PC-3 (cell line): ENCODE measurements around the gene THTPA.

Source experiments
- CTCF ChIP-seq: fragments of 300-600 bp; sonication (generic); conservative IDR thresholded peaks from 2 replicates; pipeline ENCODE4 v1.5.1; 2017; ENCODE audit warnings: antibody characterized with exemption, low read depth, mild to moderate bottlenecking, low read length
- EZH2 ChIP-seq: fragments of 300-600 bp; sonication (generic); IDR thresholded peaks from one replicate; pipeline ENCODE4 v1.6.1; 2017; ENCODE audit warnings: antibody characterized with exemption, mild to moderate bottlenecking, low read length; ENCODE audit not compliant: unreplicated experiment
- EZH2phosphoT487 ChIP-seq: fragments of 300-600 bp; sonication (generic); IDR thresholded peaks from 2 replicates; pipeline ENCODE4 v1.6.1; 2018; ENCODE audit warnings: mild to moderate bottlenecking, antibody characterized with exemption, low read length, borderline replicate concordance

GRCh38 chr14:23600322-23600707 is 44.2 kb downstream of the THTPA start:
- TF ChIP-seq CTCF: no peak
- TF ChIP-seq EZH2phosphoT487: no peak
- no peak for TF ChIP-seq EZH2
